ENCODE results near the gene METTL3.

METTL3 gene

GRCh38 chr14:21528381-21529348 lies 17.5 kb upstream of the METTL3 start:
- H3K79me2 ChIP-seq (ENCODE audit: low read length) = no peaks in the 10 kb centered on the region
- DNase-seq = no peak
- TF ChIP-seq CTCF (IDR thresholded peaks at IDR 0.05; ENCODE audit: low read length) = no peak
- no peak for TF ChIP-seq EZH2 (optimal IDR thresholded peaks at IDR 0.05; ENCODE audit: low read depth, low read length)
- H3K27me3 ChIP-seq (replicated peaks; ENCODE audit: insufficient read depth, low read length) = no peaks in the 10 kb centered on the region
- no peak overlapping the region for H3K9ac ChIP-seq (ENCODE audit: low read length)
- H3K4me3 ChIP-seq (ENCODE audit: low read length) = no peak overlapping the region
- no peak overlapping the region for H2AFZ ChIP-seq (ENCODE audit: low read length)
- H3K27ac ChIP-seq (ENCODE audit: low read length) = no peak overlapping the region
- H3K4me1 ChIP-seq (ENCODE audit: low read length) = no peaks in the 10 kb centered on the region
- H3K9me3 ChIP-seq (replicated peaks; ENCODE audit: insufficient read depth, low read length) = no peaks in the 10 kb centered on the region
- H4K20me1 ChIP-seq (ENCODE audit: insufficient read depth, low read length) = no peaks in the 10 kb centered on the region
- no peaks in the 10 kb centered on the region for H3F3A ChIP-seq (ENCODE audit: insufficient read depth, low read length)
- no peaks in the 10 kb centered on the region for H3K36me3 ChIP-seq (replicated peaks; ENCODE audit: insufficient read depth, low read length)
- H3K9me2 ChIP-seq (replicated peaks; ENCODE audit: insufficient read depth, low read length) = no peaks in the 10 kb centered on the region
- no peak overlapping the region for H3K4me2 ChIP-seq (ENCODE audit: low read depth, low read length)

GRCh38 chr14:21527318-21527679 lies 16.2 kb upstream of the METTL3 start:
- Histone ChIP-seq H3K9ac (ENCODE audit: low read length) (no peak overlapping the region), H3K4me3 (ENCODE audit: low read length) (no peak overlapping the region), H3K79me2 (ENCODE audit: low read length) (no peaks in the 10 kb centered on the region), H2AFZ (ENCODE audit: low read length) (no peak overlapping the region), H3K27me3 (replicated peaks; ENCODE audit: insufficient read depth, low read length) (no peaks in the 10 kb centered on the region), H3K4me2 (ENCODE audit: low read depth, low read length) (no peak overlapping the region), H3K9me3 (replicated peaks; ENCODE audit: insufficient read depth, low read length) (no peaks in the 10 kb centered on the region), H3K36me3 (replicated peaks; ENCODE audit: insufficient read depth, low read length) (no peaks in the 10 kb centered on the region), H3K4me1 (ENCODE audit: low read length) (no peaks in the 10 kb centered on the region), H3K9me2 (replicated peaks; ENCODE audit: insufficient read depth, low read length) (no peaks in the 10 kb centered on the region), H3F3A (ENCODE audit: insufficient read depth, low read length) (no peaks in the 10 kb centered on the region), H4K20me1 (ENCODE audit: insufficient read depth, low read length) (no peaks in the 10 kb centered on the region), H3K27ac (ENCODE audit: low read length) (no peak overlapping the region)
- DNase-seq = no peak
- TF ChIP-seq EZH2 (optimal IDR thresholded peaks at IDR 0.05; ENCODE audit: low read depth, low read length) = no peak
- no peak for TF ChIP-seq EZH2phosphoT487 (IDR thresholded peaks at IDR 0.05; ENCODE audit: low read length)
- no peak for TF ChIP-seq CTCF (IDR thresholded peaks at IDR 0.05; ENCODE audit: low read length)

GRCh38 chr14:21526672-21527317 lies 15.7 kb upstream of the METTL3 start:
- DNase-seq = no peak
- H3K79me2 ChIP-seq (ENCODE audit: low read length) = no peaks in the 10 kb centered on the region
- H3K9ac ChIP-seq (ENCODE audit: low read length) = no peak overlapping the region
- H3K4me3 ChIP-seq (ENCODE audit: low read length) = no peak overlapping the region
- no peak for TF ChIP-seq EZH2phosphoT487 (IDR thresholded peaks at IDR 0.05; ENCODE audit: low read length)
- no peak for TF ChIP-seq EZH2 (optimal IDR thresholded peaks at IDR 0.05; ENCODE audit: low read depth, low read length)
- TF ChIP-seq CTCF (IDR thresholded peaks at IDR 0.05; ENCODE audit: low read length) = no peak
- H3K9me3 ChIP-seq (replicated peaks; ENCODE audit: insufficient read depth, low read length) = no peaks in the 10 kb centered on the region
- H3F3A ChIP-seq (ENCODE audit: insufficient read depth, low read length) = no peaks in the 10 kb centered on the region
- H3K27ac ChIP-seq (ENCODE audit: low read length) = no peak overlapping the region
- H3K4me1 ChIP-seq (ENCODE audit: low read length) = no peaks in the 10 kb centered on the region
- no peak overlapping the region for H2AFZ ChIP-seq (ENCODE audit: low read length)
- H3K9me2 ChIP-seq (replicated peaks; ENCODE audit: insufficient read depth, low read length) = no peaks in the 10 kb centered on the region
- H3K36me3 ChIP-seq (replicated peaks; ENCODE audit: insufficient read depth, low read length) = no peaks in the 10 kb centered on the region
- H4K20me1 ChIP-seq (ENCODE audit: insufficient read depth, low read length) = no peaks in the 10 kb centered on the region
- no peaks in the 10 kb centered on the region for H3K27me3 ChIP-seq (replicated peaks; ENCODE audit: insufficient read depth, low read length)
- peak overlapping the region; percentile 54; the same call in 1 of the 2 replicates for H3K4me2 ChIP-seq (ENCODE audit: low read depth, low read length)
